OCI-LY7 (cell line): ENCODE data around the gene HLA-A.

ENCODE experiments used
- EZH2phosphoT487 ChIP-seq: fragments of 200-600 bp; sonication (generic); IDR thresholded peaks from 2 replicates; pipeline ENCODE4 v1.6.1; 2018; ENCODE audit warnings: low read depth, borderline replicate concordance, mild to moderate bottlenecking, mixed run types, antibody characterized with exemption, low read length, moderate library complexity, mixed read lengths
- TF ChIP-seq, protein P1 (sequence below): fragments of 200-600 bp; sonication (generic); conservative IDR thresholded peaks from 2 replicates; pipeline ENCODE4 v1.5.1; 2014; ENCODE audit warnings: mild to moderate bottlenecking, antibody characterized with exemption, low read length, moderate library complexity, mixed read lengths

DNA sequence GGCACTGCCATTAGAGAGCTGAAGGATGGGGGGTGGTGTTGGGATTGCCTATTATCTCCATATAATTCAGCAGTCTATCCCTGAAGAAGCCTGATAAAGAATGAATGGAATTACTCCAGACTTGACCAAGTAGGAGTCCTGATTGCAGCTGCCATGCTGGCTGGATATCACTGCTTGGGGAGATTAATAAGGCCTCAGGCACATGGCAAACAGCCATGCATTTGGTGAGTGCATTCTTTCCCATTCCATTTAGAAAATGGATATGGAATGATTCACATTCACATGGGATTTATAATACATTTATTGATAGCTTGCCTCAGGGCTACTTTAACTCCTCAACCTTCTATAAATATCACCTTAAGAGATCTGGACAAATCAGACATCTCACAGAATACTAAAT lies 49.6 kb upstream of the HLA-A start:
- TF ChIP-seq, protein P1, sequence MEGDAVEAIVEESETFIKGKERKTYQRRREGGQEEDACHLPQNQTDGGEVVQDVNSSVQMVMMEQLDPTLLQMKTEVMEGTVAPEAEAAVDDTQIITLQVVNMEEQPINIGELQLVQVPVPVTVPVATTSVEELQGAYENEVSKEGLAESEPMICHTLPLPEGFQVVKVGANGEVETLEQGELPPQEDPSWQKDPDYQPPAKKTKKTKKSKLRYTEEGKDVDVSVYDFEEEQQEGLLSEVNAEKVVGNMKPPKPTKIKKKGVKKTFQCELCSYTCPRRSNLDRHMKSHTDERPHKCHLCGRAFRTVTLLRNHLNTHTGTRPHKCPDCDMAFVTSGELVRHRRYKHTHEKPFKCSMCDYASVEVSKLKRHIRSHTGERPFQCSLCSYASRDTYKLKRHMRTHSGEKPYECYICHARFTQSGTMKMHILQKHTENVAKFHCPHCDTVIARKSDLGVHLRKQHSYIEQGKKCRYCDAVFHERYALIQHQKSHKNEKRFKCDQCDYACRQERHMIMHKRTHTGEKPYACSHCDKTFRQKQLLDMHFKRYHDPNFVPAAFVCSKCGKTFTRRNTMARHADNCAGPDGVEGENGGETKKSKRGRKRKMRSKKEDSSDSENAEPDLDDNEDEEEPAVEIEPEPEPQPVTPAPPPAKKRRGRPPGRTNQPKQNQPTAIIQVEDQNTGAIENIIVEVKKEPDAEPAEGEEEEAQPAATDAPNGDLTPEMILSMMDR: no peak
- no peak for TF ChIP-seq EZH2phosphoT487
